Measurements from ENCODE around the gene MYL6B. TPM values are rescaled to one million over a fixed set of nuclear protein-coding genes. Genes with fewer than 3 reads are reported as not detected.

MYL6B gene
- total RNA-seq, 6 experiments from 2014 or later, result 4.9 to 18.7 (median 12.6) TPM

GRCh38 chr12:56117778-56118687 lies 34.4 kb upstream of the MYL6B start, which contains the start of gene ZC3H10:
Gene ZC3H10, plus strand, starts transcription at chr12:56118266. Its CDS starts 2,297 bp downstream, at chr12:56120563.
- peaks cover 0 to 42% (median 19%) of the 10 kb centered on the region in 4 donors for H3K4me1 ChIP-seq
- peak within 1 kb of the TSS; percentile 81 to 88 (median 82) for H3K27ac ChIP-seq
- peak; percentile 90 for TF ChIP-seq POLR2A (IDR thresholded peaks at IDR 0.05)
- TF ChIP-seq CTCF (IDR thresholded peaks at IDR 0.05), result peak; percentile 22 to 61 (median 60)
- intact Hi-C loops (cut with DNase I), result no loop called here
- ATAC-seq (peak; percentile 71 to 83 (median 74)), DNase-seq (peak; percentile 98 to 99 (median 99))
- H3K27me3 ChIP-seq, result no peaks in the 10 kb centered on the region
- H3K9me3 ChIP-seq, result no peaks in the 10 kb centered on the region
- peaks cover 0 to 7% (median 2%) of the 10 kb centered on the region in 4 donors for H3K36me3 ChIP-seq
- WGBS (ENCODE audit: insufficient coverage, low coverage, low lambda C conversion rate, missing lambda C conversion rate), result under 1% methylated on average over 20 of the region's 61 CpGs
- H3K4me3 ChIP-seq, result peak within 1 kb of the TSS; percentile 58 to 95 (median 74)

- peaks cover 0 to 50% (median 19%) of the 10 kb centered on the region in 4 donors for H3K4me1 ChIP-seq
- H3K9me3 ChIP-seq, result no peaks in the 10 kb centered on the region
- no peak for TF ChIP-seq CTCF (IDR thresholded peaks at IDR 0.05)
- no peak for TF ChIP-seq POLR2A (IDR thresholded peaks at IDR 0.05)
- no peaks in the 10 kb centered on the region for H3K36me3 ChIP-seq
- WGBS (ENCODE audit: insufficient coverage, low coverage, low lambda C conversion rate, missing lambda C conversion rate), result 3% methylated on average over 11 of the region's 13 CpGs
- ATAC-seq (peak in 1 of 4 donors; percentile 0), DNase-seq (no peak)
- H3K4me3 ChIP-seq, result peak overlapping the region; percentile 56 to 95 (median 74)
- H3K27ac ChIP-seq, result peak overlapping the region; percentile 75 to 84 (median 82)
- H3K27me3 ChIP-seq, result no peaks in the 10 kb centered on the region
- intact Hi-C loops (cut with DNase I), result no loop called here
Measured at GRCh38 chr12:56118688-56119357, 33.6 kb upstream of the MYL6B start.

GRCh38 chr12:56119361-56119796 lies 33.0 kb upstream of the MYL6B start:
- Histone ChIP-seq H3K36me3 (no peaks in the 10 kb centered on the region), H3K27me3 (no peaks in the 10 kb centered on the region), H3K4me3 (peak overlapping the region in 2 of 3 donors; percentile 74 to 95), H3K27ac (peak overlapping the region; percentile 75 to 84 (median 82)), H3K9me3 (no peaks in the 10 kb centered on the region), H3K4me1 (peaks cover 0 to 53% (median 19%) of the 10 kb centered on the region in 4 donors)
- peak; percentile 79 to 90 (median 82) for TF ChIP-seq CTCF (IDR thresholded peaks at IDR 0.05)
- no peak for TF ChIP-seq POLR2A (IDR thresholded peaks at IDR 0.05)
- 0% methylated on average over 2 of the region's 2 CpGs for WGBS (ENCODE audit: insufficient coverage, low coverage, low lambda C conversion rate, missing lambda C conversion rate)
- ATAC-seq (peak; percentile 43 to 61 (median 50)), DNase-seq (peak; percentile 66 to 89 (median 79))
- intact Hi-C loops (cut with DNase I), result no loop called here

GRCh38 chr12:56120158-56120846 lies 32.1 kb upstream of the MYL6B start:
- Histone ChIP-seq H3K4me1 (peaks cover 0 to 53% (median 19%) of the 10 kb centered on the region in 4 donors), H3K27me3 (no peaks in the 10 kb centered on the region), H3K9me3 (no peaks in the 10 kb centered on the region), H3K36me3 (no peaks in the 10 kb centered on the region), H3K27ac (peak overlapping the region; percentile 19 to 82 (median 75)), H3K4me3 (no peak overlapping the region)
- intact Hi-C loops (cut with DNase I), result no loop called here
- DNase-seq (no peak), ATAC-seq (no peak)
- WGBS (ENCODE audit: insufficient coverage, low coverage, low lambda C conversion rate, missing lambda C conversion rate), result 81% methylated on average over 17 of the region's 17 CpGs
- no peak for TF ChIP-seq POLR2A (IDR thresholded peaks at IDR 0.05)
- no peak for TF ChIP-seq CTCF (IDR thresholded peaks at IDR 0.05)

Data from right lobe of liver (tissue), 6 donors.